Astrocyte of the cerebellum (primary cell): ENCODE data around the gene BMPR2.

Experiments used
- DNase-seq: peaks from one replicate; pipeline ENCODE4 v3.0.0-alpha.2; 2011; ENCODE audit warnings: low read depth
- H3K4me3 ChIP-seq: 2 replicates; pipeline ENCODE4 v1.5.1; 2011; ENCODE audit warnings: mild to moderate bottlenecking, low read depth, low read length, moderate library complexity
- in situ Hi-C: cut with HindIII; loops from 2 replicates; pipeline ENCODE4 v1.10.0; 2017; ENCODE audit warnings: low sequenced_read_pairs
- TF ChIP-seq, protein P1 (sequence below): IDR thresholded peaks from 2 replicates; pipeline ENCODE4 v1.5.1; 2012; ENCODE audit warnings: low read length, low read depth, moderate library complexity, mild to moderate bottlenecking; ENCODE audit errors: missing control alignments

BMPR2 gene

DNA sequence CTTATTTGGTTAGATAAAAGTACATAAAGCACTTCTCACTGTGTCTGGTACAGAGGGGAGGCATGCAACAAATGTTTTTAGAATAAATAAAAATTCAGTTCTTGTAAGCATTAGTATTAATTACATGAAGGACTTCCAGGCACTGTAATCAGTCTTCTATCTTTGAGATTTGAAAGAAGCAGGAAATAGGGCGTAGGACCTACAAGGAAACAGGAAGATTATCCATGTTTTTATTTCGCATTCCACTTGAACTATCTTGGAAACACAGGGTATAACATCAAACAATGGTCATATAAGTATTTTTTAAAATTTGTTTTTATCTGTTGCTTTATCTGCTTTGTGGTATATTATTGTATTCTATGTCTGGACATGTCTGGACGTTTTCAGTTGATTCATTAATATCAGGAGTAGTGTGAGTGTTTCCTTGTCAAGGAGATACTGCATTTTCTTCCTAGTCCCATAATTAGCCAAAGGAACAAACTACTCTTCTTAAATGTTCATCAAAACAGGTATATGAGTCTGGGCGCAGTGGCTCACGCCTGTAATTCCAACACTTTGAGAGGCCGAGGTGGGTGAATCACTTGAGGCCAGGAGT is 32.5 kb downstream of the BMPR2 start:
- TF ChIP-seq, protein P1, sequence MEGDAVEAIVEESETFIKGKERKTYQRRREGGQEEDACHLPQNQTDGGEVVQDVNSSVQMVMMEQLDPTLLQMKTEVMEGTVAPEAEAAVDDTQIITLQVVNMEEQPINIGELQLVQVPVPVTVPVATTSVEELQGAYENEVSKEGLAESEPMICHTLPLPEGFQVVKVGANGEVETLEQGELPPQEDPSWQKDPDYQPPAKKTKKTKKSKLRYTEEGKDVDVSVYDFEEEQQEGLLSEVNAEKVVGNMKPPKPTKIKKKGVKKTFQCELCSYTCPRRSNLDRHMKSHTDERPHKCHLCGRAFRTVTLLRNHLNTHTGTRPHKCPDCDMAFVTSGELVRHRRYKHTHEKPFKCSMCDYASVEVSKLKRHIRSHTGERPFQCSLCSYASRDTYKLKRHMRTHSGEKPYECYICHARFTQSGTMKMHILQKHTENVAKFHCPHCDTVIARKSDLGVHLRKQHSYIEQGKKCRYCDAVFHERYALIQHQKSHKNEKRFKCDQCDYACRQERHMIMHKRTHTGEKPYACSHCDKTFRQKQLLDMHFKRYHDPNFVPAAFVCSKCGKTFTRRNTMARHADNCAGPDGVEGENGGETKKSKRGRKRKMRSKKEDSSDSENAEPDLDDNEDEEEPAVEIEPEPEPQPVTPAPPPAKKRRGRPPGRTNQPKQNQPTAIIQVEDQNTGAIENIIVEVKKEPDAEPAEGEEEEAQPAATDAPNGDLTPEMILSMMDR: no peak
- in situ Hi-C loops: no loop called here
- H3K4me3 ChIP-seq: no peak overlapping the region
- no peak for DNase-seq

DNA sequence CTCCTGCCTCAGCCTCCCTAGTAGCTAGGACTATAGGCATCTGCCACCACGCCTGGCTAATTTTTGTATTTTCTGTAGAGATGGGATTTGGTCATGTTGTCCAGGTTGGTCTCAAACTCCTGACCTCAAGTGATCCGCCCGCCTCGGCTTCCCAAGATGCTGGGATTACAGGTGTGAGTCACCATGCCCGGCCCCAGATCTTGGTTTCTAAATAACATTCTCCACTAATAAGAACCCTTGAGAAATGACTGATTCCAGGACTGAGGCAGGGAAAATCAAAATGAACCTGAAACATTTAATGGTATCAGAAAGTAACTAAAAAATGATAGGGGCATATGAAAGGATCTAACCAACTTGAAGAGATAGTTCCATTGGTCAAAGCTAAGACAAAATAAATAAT is 34.0 kb downstream of the BMPR2 start:
- TF ChIP-seq, protein P1: no peak
- no peak for DNase-seq
- in situ Hi-C loops: no loop called here
- no peak overlapping the region for H3K4me3 ChIP-seq

DNA sequence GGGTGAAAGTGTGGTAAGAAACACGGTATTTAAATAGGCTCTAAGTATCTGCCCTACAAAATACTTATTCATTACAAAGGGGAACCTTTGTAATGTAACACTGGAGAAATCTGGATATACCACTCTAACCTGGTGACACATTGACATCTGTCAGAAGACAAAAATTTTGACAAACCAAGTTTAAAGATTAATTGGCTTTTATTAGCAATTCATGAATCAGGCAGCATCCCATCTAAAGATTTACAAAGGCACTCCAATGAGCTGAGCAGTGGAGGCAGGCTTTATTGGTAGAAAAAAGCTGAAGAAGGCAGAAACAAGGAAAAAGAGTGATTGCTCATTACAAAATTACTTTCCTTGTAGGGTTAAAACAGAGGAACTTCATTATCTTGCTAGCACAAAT is 35.0 kb downstream of the BMPR2 start:
- no peak for DNase-seq
- in situ Hi-C loops: no loop called here
- H3K4me3 ChIP-seq: no peak overlapping the region
- TF ChIP-seq, protein P1: no peak

DNA sequence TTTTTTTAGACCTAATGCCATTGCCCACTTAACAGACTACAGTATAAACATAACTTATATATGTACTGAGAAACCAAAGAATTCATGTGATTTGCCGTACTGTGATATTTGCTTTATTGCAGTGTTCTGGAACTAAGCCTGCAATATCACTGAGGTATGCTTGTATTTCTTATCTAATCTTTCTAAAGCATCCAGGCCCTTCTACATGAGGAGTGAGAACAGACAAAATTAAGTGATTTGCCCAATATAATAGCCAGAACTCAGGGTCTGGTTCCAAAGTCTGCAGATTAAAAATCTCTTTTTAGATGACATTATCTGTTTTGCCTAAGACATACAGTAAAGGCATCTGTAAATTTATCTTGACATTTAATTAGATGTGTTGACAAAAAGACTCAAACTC is 41.9 kb downstream of the BMPR2 start:
- DNase-seq: no peak
- TF ChIP-seq, protein P1: no peak
- no peak overlapping the region for H3K4me3 ChIP-seq
- in situ Hi-C loops: loop anchor here (5.0 kb wide), 1 partner anchor 101 kb away; no protein-coding TSS in a partner anchor

DNA sequence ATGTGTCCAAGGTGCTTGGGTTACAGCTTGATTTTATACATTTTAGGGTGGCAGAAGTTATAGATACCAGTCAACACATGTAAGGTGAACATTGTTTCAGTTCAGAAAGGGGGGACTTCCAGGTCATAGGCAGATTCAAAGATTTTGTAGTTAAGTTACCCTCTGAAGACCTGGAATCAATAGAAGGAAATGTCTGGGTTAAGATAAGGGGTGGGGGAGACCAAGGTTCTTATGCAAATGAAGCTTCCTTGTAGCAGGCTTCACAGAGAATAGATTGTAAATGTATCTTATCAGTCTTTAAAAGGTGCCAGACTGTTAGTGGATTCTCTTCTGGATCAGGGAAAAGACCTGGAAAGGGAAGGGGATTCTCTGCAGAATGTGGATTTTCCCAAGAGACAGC is 42.4 kb downstream of the BMPR2 start:
- TF ChIP-seq, protein P1: no peak
- no peak for DNase-seq
- in situ Hi-C loops: loop anchor here (5.0 kb wide), 1 partner anchor 101 kb away; no protein-coding TSS in a partner anchor
- no peak overlapping the region for H3K4me3 ChIP-seq

DNA sequence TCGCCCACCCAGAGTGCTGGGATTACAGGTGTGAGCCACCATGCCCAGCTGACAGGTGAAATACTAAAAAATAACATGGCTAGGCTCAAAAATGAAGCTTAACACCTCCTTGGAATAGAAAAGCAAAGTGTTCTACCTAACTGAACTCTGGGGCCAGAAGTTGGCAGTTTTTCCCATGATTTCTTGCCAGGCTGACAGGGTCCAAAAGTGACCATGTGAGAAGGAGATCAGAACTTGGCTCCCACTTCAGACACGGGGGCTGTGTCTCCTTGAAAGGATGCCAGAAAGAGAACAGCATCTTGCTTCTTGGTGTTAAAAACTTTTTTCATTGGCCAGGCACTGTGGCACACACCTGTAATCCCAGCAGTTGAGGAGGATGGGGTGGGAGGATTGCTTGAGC is 47.0 kb downstream of the BMPR2 start:
- in situ Hi-C loops: no loop called here
- TF ChIP-seq, protein P1: no peak

DNA sequence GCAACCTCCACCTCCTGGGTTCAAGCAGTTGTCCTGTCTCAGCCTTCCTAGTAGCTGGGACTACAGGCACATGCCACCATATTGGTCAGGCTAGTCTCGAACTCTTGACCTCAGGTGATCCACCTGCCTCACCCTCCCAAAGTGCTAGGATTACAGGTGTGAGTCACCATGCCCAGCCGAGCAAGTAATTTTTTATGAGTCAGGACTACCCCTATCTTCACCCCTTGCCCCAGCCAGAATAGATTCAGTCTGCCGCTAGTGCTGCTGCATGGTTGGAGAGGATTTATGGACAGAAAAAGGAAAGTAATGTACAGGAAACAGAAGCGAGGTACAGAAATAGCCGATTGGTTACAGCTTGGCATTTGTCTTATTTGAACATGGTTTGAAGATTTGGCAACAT is 48.9 kb downstream of the BMPR2 start:
- H3K4me3 ChIP-seq: no peak overlapping the region
- no peak for DNase-seq
- in situ Hi-C loops: no loop called here
- TF ChIP-seq, protein P1: no peak

More for the DNA sequence above, 47.0 kb downstream of the BMPR2 start:
- DNase-seq: no peak
- no peak overlapping the region for H3K4me3 ChIP-seq
